Osteocyte (in vitro differentiated cells): ENCODE results near the gene ZNF598. TPM values are rescaled to one million over a fixed set of nuclear protein-coding genes. Genes with fewer than 3 reads are reported as not detected.

Experiments used
- DNase-seq: peaks from one replicate; pipeline ENCODE4 v3.0.0; 2021; ENCODE audit warnings: mixed read lengths; ENCODE audit not compliant: unreplicated experiment; ENCODE audit errors: extremely low spot score
- H3K27ac Mint-ChIP-seq: one replicate; pipeline ENCODE4 v1.8.0; 2021; ENCODE audit warnings: mild to moderate bottlenecking, mixed read lengths; ENCODE audit not compliant: unreplicated experiment
- H3K27me3 Mint-ChIP-seq: one replicate; pipeline ENCODE4 v1.8.0; 2021; ENCODE audit warnings: mixed read lengths; ENCODE audit not compliant: unreplicated experiment
- H3K36me3 Mint-ChIP-seq: one replicate; pipeline ENCODE4 v1.8.0; 2021; ENCODE audit warnings: mixed read lengths; ENCODE audit not compliant: unreplicated experiment
- H3K4me1 Mint-ChIP-seq: one replicate; pipeline ENCODE4 v1.8.0; 2021; ENCODE audit warnings: mixed read lengths; ENCODE audit not compliant: unreplicated experiment
- H3K4me3 Mint-ChIP-seq: one replicate; pipeline ENCODE4 v1.8.0; 2021; ENCODE audit warnings: mild to moderate bottlenecking, moderate library complexity, mixed read lengths; ENCODE audit not compliant: unreplicated experiment
- H3K9me3 Mint-ChIP-seq: one replicate; pipeline ENCODE4 v1.8.0; 2021; ENCODE audit warnings: mixed read lengths; ENCODE audit not compliant: unreplicated experiment
- total RNA-seq: library from RNA; stranded (reverse); gene quantifications from 2 replicates; pipeline ENCODE4 v1.2.1, GENCODE V29; 2021
- TF ChIP-seq, protein P1 (sequence below): fragments of 200-600 bp; sonication (generic); IDR thresholded peaks from 2 replicates; pipeline ENCODE4 v1.5.0; 2021; ENCODE audit warnings: antibody characterized with exemption, mild to moderate bottlenecking, moderate library complexity

Gene ZNF598
- total RNA-seq, 1 donor from 2014 or later = 46.9 TPM

DNA sequence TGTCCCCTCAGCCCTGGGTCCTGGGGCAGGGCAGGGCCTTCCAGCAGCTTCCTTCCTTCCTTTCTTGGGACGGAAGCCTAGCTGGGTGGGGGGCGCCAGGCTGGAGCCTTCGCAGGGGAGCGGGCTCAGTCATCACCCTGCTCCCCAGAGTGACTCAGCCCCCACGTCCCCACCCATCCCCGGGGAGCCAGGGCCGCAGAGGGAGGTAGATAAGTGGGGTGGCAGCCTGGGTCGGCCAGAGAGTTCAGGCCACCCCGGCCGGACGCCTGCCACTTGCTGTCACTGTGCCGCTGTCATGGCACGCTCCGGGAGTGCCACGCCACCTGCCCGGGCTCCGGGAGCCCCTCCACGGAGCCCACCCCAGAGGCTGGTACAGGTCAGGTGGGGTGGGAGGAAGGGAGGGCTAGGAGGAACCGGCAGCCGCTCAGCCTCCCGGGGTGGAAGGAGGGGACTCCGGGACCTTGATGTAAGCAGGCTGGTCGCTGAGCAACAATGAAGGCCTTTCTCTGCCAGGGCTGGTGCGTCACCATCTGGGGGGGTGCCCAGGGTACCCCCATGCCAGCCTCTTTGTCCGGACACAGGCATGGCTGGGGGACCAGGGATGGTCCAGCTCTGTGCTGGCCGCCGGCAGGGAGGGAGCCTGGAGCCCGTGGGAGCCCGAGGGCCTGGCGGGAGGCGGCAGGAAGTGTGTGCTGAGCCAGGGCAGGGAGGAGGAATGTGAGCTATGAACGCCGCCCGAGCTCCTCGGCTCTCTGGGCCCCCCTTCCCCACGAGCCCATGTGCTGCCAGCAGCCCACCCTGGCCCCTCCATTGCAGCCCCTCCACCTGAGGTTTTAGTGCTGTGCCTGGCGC, 23.7 kb upstream of the ZNF598 start:
- no peaks in the 10 kb centered on the region for H3K9me3 Mint-ChIP-seq
- peak overlapping the region; percentile 93 for H3K27ac Mint-ChIP-seq
- TF ChIP-seq, protein P1, sequence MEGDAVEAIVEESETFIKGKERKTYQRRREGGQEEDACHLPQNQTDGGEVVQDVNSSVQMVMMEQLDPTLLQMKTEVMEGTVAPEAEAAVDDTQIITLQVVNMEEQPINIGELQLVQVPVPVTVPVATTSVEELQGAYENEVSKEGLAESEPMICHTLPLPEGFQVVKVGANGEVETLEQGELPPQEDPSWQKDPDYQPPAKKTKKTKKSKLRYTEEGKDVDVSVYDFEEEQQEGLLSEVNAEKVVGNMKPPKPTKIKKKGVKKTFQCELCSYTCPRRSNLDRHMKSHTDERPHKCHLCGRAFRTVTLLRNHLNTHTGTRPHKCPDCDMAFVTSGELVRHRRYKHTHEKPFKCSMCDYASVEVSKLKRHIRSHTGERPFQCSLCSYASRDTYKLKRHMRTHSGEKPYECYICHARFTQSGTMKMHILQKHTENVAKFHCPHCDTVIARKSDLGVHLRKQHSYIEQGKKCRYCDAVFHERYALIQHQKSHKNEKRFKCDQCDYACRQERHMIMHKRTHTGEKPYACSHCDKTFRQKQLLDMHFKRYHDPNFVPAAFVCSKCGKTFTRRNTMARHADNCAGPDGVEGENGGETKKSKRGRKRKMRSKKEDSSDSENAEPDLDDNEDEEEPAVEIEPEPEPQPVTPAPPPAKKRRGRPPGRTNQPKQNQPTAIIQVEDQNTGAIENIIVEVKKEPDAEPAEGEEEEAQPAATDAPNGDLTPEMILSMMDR = no peak
- peak overlapping the region; percentile 60 for H3K4me3 Mint-ChIP-seq
- peaks cover 3% of the 10 kb centered on the region for H3K36me3 Mint-ChIP-seq
- H3K4me1 Mint-ChIP-seq = peaks cover 81% of the 10 kb centered on the region
- no peaks in the 10 kb centered on the region for H3K27me3 Mint-ChIP-seq
- DNase-seq = peak; percentile 91

DNA sequence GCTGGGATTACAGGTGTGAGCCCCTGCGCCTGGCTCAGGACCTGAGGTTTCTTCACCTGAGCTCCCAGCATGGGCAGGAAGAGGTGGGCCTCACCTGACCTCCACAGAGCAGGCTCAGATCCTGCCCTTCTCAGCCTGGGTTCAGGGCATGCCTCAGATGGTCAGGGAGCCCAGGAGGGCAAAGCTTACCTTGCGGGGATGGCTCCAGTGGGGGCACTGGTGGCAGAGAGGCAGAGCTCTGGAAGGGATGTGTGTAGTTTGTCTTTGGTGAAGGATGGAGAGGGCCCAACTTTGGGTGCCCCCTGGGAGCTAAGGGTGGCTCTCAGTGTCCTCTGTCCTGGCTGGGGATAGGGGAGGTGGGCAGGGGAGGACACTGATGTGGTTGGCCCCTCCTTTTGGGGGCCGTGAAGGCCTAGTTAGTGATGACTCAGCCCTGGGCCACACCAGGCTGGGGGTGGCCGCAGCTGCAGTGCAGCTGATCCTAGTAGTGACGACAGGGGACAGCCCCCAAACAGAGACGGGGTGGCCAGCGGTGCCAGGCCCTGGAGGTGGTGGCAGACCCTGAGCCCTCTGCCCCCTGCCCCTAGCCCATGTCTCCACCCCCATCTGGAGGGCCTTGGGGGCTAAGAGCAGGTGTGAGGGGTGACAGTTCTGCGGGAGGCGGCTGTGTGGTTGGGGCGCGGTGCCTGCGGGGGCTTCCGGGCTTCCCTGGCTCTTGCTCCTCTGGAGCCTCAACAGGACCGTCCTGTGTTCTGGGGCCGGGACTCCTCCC, 22.9 kb upstream of the ZNF598 start:
- peaks cover 80% of the 10 kb centered on the region for H3K4me1 Mint-ChIP-seq
- TF ChIP-seq, protein P1 = no peak
- H3K27me3 Mint-ChIP-seq = no peaks in the 10 kb centered on the region
- no peaks in the 10 kb centered on the region for H3K9me3 Mint-ChIP-seq
- H3K27ac Mint-ChIP-seq = peak overlapping the region; percentile 88
- H3K36me3 Mint-ChIP-seq = peaks cover 3% of the 10 kb centered on the region
- H3K4me3 Mint-ChIP-seq = peak overlapping the region; percentile 44
- no peak for DNase-seq

DNA sequence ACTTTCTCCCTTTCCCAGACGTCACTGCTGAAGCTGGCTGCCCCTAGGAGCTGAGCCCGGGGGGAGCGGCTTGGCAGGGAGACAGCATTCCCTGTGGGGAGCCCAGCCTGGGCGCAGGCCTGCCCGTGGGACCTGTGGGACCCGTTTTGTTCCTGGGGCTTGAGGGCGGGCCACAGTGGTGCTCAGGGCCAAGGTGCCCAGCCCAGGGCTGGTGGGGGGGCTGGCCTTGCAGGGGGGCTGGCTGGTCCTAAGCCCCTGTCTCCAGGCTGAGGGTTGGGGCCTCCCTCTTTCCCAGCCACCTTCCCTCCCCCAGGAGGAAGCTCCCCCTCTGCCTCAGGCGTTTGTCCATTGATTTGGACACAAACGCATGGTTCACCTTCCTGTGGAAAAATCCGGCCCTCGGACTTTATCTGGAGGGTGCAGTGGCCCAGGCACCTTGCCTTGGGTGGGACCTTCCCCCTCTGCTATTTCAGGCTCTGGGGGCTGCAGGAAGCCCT, 21.5 kb upstream of the ZNF598 start:
- no peak for DNase-seq
- Mint-ChIP-seq H3K4me3 (no peak overlapping the region), H3K27ac (peak overlapping the region; percentile 88), H3K36me3 (peaks cover 1% of the 10 kb centered on the region), H3K4me1 (peaks cover 67% of the 10 kb centered on the region), H3K27me3 (no peaks in the 10 kb centered on the region), H3K9me3 (no peaks in the 10 kb centered on the region)
- TF ChIP-seq, protein P1 = no peak

- no peaks in the 10 kb centered on the region for H3K27me3 Mint-ChIP-seq
- H3K4me1 Mint-ChIP-seq = peaks cover 67% of the 10 kb centered on the region
- H3K27ac Mint-ChIP-seq = no peak overlapping the region
- TF ChIP-seq, protein P1 = no peak
- peaks cover 1% of the 10 kb centered on the region for H3K36me3 Mint-ChIP-seq
- H3K9me3 Mint-ChIP-seq = no peaks in the 10 kb centered on the region
- H3K4me3 Mint-ChIP-seq = peak overlapping the region; percentile 51
- no peak for DNase-seq
These were observed 20.4 kb upstream of the ZNF598 start for GRCh38 chr16:2030036-2030435.

- Mint-ChIP-seq H3K4me1 (peaks cover 62% of the 10 kb centered on the region), H3K4me3 (peak overlapping the region; percentile 51), H3K27me3 (no peaks in the 10 kb centered on the region), H3K27ac (no peak overlapping the region), H3K36me3 (peaks cover 1% of the 10 kb centered on the region), H3K9me3 (no peaks in the 10 kb centered on the region)
- no peak for DNase-seq
- TF ChIP-seq, protein P1 = no peak
These were observed 19.7 kb upstream of the ZNF598 start for GRCh38 chr16:2029350-2029749.
